NCI-H510A treated with DMSO at 0.1 percent for 48 hours (cell line): Measurements from ENCODE around the gene TRERF1.

ENCODE experiments used
- DNase-seq: peaks from one replicate; lab custom pipeline; 2025; lab: John Stamatoyannopoulos, UW

The TRERF1 gene

DNA sequence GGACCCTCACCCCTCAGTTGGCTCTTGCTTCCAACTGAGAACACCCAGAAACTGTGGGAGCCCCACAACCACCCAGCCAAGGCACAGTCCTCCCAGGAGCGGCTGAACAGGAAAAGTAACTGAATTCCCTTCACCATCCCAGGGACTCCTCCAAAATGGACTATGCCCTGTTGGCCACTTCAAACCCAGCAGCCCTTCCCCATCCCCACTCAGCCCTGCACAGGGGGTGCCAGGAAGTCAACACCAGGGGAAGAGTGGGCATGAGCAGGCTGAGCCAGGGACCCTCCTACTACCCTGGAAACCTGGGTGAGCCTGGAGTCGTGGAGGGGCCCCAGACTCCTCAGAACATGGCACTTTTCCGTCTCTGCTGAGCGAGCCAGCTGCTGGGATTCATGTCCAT lies 267.3 kb downstream of the TRERF1 start:
- DNase-seq, result no peak

DNA sequence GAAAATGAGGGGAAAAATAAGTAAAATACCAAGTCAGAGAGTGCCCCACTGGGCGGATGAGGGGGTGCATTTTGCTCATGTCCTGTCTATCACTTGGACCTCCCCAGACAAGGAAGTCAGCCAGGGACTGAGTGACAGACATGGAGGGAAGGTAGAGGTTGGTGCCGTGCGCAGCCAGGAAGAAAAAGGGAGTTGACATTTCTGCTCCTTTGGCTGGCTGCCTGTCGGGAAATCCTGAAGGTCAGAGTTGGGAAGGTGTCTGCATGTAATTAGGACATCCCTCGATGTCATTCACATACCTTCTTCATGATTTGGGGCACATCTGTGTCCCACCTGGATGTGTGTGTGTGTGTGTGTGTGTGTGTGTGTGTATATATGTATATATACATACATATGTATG lies 269.6 kb downstream of the TRERF1 start:
- DNase-seq, result no peak

DNA sequence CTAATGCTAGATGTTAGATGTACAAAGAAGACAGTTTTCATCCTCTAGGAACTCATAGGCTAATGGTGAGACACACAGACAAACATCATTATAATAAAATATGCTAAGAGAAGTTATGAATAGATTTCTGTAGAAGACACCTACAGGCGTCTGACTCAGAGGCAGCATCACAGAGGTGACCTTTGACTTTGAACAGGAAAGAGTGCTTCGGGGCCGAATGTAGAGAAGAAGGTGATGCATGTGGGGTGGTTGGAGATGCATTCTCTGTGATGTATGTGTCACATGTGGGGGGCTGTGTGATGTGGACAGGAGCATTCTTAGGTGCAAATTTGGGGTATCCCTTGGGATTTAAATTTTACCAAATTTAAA lies 271.8 kb downstream of the TRERF1 start:
- DNase-seq, result no peak

DNA sequence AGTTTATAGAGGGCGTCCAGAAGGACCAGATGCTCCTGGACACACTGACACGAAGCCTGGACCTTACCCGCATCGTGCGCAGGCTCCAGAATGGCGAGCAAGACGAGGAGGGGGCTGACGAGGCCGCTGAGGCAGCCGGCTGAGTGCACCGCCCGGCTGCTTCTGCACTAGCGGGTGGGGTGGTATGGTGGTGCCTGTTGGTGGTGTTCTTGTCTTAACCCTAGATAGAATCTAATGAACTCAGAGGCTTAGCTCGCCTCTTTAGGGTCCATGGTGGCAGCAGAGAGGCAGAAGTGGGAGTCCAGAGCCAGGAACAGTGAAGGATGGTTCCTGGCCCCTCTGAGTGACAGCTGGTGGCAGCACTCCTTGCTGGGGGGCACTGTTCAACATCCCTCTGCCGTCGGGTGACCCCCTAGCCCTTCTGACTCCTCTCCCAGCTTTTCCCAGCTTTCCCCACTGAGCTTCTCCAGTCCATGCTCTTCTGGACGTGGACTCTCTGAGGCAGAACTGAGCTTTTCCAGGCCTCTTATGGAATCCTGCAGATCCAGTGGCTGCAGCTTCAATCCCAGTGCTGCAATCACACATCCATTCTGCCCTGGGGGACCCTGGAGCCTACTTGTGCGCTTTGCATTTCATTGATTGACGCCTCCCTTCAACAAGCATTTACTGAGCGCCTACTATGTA lies 272.3 kb downstream of the TRERF1 start:
- DNase-seq, result no peak

DNA sequence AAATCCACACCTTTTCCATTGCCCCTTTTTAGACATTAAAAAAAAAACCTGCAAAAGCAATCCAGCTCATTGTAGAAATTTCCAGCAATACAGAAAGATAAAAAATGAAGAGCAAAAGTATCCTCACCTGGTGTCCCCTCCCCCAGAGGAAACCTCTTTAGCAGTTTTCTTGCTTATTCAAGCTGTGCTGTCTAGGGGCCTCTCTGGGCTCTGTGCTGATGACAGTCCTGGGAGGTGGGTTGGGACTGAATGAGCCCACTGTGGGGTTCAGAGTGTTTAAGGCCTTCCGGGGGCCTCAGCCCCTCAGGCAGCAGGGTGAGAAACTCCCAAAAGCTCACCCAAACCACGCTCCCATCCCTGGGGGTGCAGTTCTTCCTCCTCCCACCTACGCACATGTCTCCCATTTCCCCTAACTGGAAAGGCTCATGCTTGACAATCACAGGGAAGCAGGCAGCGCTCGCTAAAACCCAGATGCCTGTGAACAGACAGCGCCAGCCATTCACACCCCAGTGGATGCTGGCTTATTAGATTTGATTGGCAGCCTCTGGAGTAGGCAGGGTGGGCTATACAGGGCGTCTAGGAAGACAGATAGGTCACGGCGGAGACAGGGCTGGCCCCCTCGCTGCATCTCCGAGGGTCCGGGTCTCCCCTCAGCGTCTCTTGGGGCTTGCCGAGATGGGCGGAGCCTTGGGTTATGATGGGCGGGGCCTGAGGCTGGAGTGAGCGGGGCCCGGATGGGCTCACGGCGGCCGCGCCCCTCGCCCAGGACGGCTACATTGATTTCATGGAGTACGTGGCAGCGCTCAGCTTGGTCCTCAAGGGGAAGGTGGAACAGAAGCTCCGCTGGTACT lies 274.0 kb downstream of the TRERF1 start:
- DNase-seq, result no peak

DNA sequence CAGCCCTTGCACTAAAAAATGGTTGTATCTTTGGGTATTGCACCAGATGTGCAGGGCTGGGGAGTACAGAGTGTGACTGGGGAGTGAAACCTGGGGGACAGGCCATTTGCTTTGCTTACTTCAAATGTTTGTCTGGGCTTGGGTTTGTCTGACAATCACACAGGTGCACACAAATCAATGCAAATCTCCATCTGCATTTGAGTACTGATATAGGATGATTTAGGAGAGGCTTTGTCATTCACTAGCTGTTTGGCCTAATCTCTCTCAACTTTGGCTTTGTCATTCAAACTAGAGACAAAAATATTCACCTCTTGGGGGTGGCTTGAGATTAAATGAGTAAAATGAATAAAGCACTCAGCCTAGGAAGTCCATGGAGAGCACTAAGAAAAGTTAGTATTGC lies 274.7 kb downstream of the TRERF1 start:
- DNase-seq, result no peak

DNA sequence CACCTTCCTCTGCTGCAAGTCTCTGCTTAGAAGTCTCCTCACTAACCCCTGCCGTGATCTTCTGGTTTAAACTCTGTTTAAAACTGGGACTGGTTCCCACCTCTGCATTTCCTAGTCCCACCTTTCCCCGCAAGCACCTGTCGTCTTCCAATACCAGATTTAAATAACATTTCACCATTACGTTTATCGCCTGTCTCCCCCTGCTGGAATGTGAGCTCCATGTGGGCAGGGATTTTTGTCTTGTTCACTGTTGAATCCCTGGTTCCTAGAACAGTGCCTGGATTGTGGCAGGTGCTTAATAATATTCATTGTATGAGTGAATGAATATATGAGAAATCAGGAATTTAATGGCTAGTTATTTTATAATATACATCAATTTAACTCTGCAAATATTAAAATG lies 275.9 kb downstream of the TRERF1 start:
- no peak for DNase-seq
